ENCODE data around the gene CMIP. TPM values are rescaled to one million over a fixed set of nuclear protein-coding genes. Genes with fewer than 3 reads are reported as not detected.

The CMIP gene
- total RNA-seq, 4 donors from 2014 or later: 40.0 to 69.6 (median 47.0) TPM

- Histone ChIP-seq H3K4me3 (no peak overlapping the region), H3K9me3 (no peaks in the 10 kb centered on the region), H3K27me3 (no peaks in the 10 kb centered on the region), H3K36me3 (no peaks in the 10 kb centered on the region), H3K4me1 (peaks cover 13 to 29% (median 25%) of the 10 kb centered on the region in 4 donors), H3K27ac (no peak overlapping the region)
- TF ChIP-seq CTCF (IDR thresholded peaks at IDR 0.05): no peak
- TF ChIP-seq POLR2AphosphoS5 (IDR thresholded peaks at IDR 0.05): no peak
- TF ChIP-seq EP300 (IDR thresholded peaks at IDR 0.05; ENCODE audit: low read depth): no peak
- no peak for TF ChIP-seq POLR2A (IDR thresholded peaks at IDR 0.05)
- in situ Hi-C loops (cut with MboI; ENCODE audit: low pct_ligation_motif_present in 1 of 4, low pct_unique_long_range_greater_than_20kb in 1 of 4, low sequenced_read_pairs in 3 of 4) (no loop called here), intact Hi-C loops (cut with DNase I; ENCODE audit: low total_unique reads) (no loop called here)
- WGBS, 2 donors (ENCODE audit: low coverage in 1 of 2): 94% methylated on average over 2 of the region's 2 CpGs
- no peak for DNase-seq
These were observed 133.5 kb downstream of the CMIP start for GRCh38 chr16:81578076-81578475.

GRCh38 chr16:81578636-81579413 lies 134.2 kb downstream of the CMIP start:
- intact Hi-C loops (cut with DNase I; ENCODE audit: low total_unique reads): no loop called here
- DNase-seq: no peak
- in situ Hi-C loops (cut with MboI; ENCODE audit: low pct_ligation_motif_present in 1 of 4, low pct_unique_long_range_greater_than_20kb in 1 of 4, low sequenced_read_pairs in 3 of 4): no loop called here
- no peaks in the 10 kb centered on the region for H3K9me3 ChIP-seq
- no peak overlapping the region for H3K4me3 ChIP-seq
- H3K27ac ChIP-seq: no peak overlapping the region
- peaks cover 13 to 37% (median 33%) of the 10 kb centered on the region in 4 donors for H3K4me1 ChIP-seq
- H3K36me3 ChIP-seq: no peaks in the 10 kb centered on the region
- TF ChIP-seq EP300 (IDR thresholded peaks at IDR 0.05; ENCODE audit: low read depth): no peak
- no peak for TF ChIP-seq POLR2A (IDR thresholded peaks at IDR 0.05)
- no peak for TF ChIP-seq POLR2AphosphoS5 (IDR thresholded peaks at IDR 0.05)
- no peak for TF ChIP-seq CTCF (IDR thresholded peaks at IDR 0.05)
- H3K27me3 ChIP-seq: no peaks in the 10 kb centered on the region
- WGBS, 2 donors (ENCODE audit: low coverage in 1 of 2): 93% methylated on average over 9 of the region's 9 CpGs; no CpG with 5 or more reads in 1 of the 2 donors

- Histone ChIP-seq H3K9me3 (no peaks in the 10 kb centered on the region), H3K27me3 (no peaks in the 10 kb centered on the region), H3K4me3 (no peak overlapping the region), H3K27ac (peak overlapping the region; percentile 79 to 88 (median 82)), H3K36me3 (no peaks in the 10 kb centered on the region), H3K4me1 (peaks cover 18 to 47% (median 35%) of the 10 kb centered on the region in 4 donors)
- TF ChIP-seq EP300 (IDR thresholded peaks at IDR 0.05; ENCODE audit: low read depth) (peak; percentile 85), POLR2AphosphoS5 (IDR thresholded peaks at IDR 0.05) (peak in 2 of 3 donors; percentile 61 to 80), CTCF (IDR thresholded peaks at IDR 0.05) (no peak), POLR2A (IDR thresholded peaks at IDR 0.05) (peak; percentile 19)
- in situ Hi-C loops (cut with MboI; ENCODE audit: low pct_ligation_motif_present in 1 of 4, low pct_unique_long_range_greater_than_20kb in 1 of 4, low sequenced_read_pairs in 3 of 4) (no loop called here), intact Hi-C loops (cut with DNase I; ENCODE audit: low total_unique reads) (no loop called here)
- DNase-seq: peak; percentile 76
- 41 to 52% methylated on average over 11 to 12 of the region's 12 CpGs for WGBS, 2 donors (ENCODE audit: low coverage in 1 of 2)
These were observed 136.5 kb downstream of the CMIP start for GRCh38 chr16:81581107-81581506.

- WGBS, 2 donors (ENCODE audit: low coverage in 1 of 2): 63 to 71% methylated on average over 4 to 21 of the region's 21 CpGs
- Histone ChIP-seq H3K9me3 (no peaks in the 10 kb centered on the region), H3K4me1 (peaks cover 18 to 47% (median 35%) of the 10 kb centered on the region in 4 donors), H3K27ac (peak overlapping the region; percentile 79 to 88 (median 82)), H3K36me3 (no peaks in the 10 kb centered on the region), H3K4me3 (no peak overlapping the region), H3K27me3 (no peaks in the 10 kb centered on the region)
- no peak for DNase-seq
- intact Hi-C loops (cut with DNase I; ENCODE audit: low total_unique reads) (no loop called here), in situ Hi-C loops (cut with MboI; ENCODE audit: low pct_ligation_motif_present in 1 of 4, low pct_unique_long_range_greater_than_20kb in 1 of 4, low sequenced_read_pairs in 3 of 4) (no loop called here)
- TF ChIP-seq CTCF (IDR thresholded peaks at IDR 0.05): peak in 2 of 5 experiments; percentile 24 to 26
- no peak for TF ChIP-seq EP300 (IDR thresholded peaks at IDR 0.05; ENCODE audit: low read depth)
These were observed 138.2 kb downstream of the CMIP start for GRCh38 chr16:81582655-81583441.

Data from transverse colon (tissue), 4 donors.